ENCODE results near the gene FOSL1. TPM values are rescaled to one million over a fixed set of nuclear protein-coding genes. Genes with fewer than 3 reads are reported as not detected.

Gene FOSL1
- total and polyA plus RNA-seq, 2 donors from 2014 or later: 0.37 to 3.2 TPM

DNA sequence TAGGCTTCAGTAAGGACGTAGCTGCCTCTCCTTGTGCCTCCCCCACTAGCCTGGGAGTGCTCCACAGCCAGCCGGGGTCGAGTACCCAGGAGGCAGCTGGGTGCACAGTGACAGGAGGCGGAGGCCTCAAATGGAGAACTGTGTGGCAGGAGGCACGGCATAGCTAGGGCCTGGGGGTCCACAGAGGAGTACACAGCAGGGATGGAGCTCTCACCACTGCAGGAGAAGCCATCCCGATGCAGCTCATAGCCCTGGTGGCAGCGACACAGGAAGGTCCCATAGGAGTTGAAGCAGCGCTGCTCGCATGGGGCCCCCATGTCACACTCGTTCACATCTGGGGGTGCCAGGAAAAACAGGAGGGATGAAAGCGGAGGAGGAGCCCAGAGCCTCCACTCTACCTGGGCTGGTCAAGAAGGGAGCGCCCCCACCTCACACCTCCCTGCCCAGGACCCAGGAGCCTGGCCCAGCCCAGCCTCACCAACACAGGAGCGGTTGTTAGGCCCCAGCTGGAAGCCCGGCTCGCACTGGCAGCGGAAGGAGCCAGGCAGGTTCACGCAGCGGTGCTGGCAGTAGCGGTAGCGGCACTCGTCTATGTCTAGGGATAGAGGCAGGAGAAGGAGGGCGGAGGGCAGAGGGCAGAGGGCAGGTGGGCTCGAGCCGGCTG, 30.4 kb downstream of the FOSL1 start:
- Histone ChIP-seq H3K9me3 (ENCODE audit: control insufficient read depth in 2 of 3, insufficient read depth in 1 of 3, low read length in 3 of 3) (no peaks in the 10 kb centered on the region), H3K27ac (ENCODE audit: low read depth in 2 of 2, low read length in 2 of 2) (no peak overlapping the region), H3K4me3 (ENCODE audit: low read length in 3 of 3) (no peak overlapping the region), H3K27me3 (ENCODE audit: control insufficient read depth, insufficient read depth, low read length) (no peaks in the 10 kb centered on the region), H3K36me3 (ENCODE audit: control insufficient read depth in 2 of 3, insufficient read depth in 3 of 3, low read length in 3 of 3) (peaks cover 0 to 24% (median 7%) of the 10 kb centered on the region in 3 donors), H3K4me1 (ENCODE audit: control insufficient read depth in 2 of 3, insufficient read depth in 2 of 3, low read depth in 1 of 3, low read length in 3 of 3) (peaks cover 0 to 16% (median 3%) of the 10 kb centered on the region in 3 donors), H3K9ac (ENCODE audit: low read length in 3 of 3) (no peak overlapping the region)
- intact Hi-C loops (cut with DNase I): no loop called here
- TF ChIP-seq, protein P1, sequence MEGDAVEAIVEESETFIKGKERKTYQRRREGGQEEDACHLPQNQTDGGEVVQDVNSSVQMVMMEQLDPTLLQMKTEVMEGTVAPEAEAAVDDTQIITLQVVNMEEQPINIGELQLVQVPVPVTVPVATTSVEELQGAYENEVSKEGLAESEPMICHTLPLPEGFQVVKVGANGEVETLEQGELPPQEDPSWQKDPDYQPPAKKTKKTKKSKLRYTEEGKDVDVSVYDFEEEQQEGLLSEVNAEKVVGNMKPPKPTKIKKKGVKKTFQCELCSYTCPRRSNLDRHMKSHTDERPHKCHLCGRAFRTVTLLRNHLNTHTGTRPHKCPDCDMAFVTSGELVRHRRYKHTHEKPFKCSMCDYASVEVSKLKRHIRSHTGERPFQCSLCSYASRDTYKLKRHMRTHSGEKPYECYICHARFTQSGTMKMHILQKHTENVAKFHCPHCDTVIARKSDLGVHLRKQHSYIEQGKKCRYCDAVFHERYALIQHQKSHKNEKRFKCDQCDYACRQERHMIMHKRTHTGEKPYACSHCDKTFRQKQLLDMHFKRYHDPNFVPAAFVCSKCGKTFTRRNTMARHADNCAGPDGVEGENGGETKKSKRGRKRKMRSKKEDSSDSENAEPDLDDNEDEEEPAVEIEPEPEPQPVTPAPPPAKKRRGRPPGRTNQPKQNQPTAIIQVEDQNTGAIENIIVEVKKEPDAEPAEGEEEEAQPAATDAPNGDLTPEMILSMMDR (IDR thresholded peaks at IDR 0.05; ENCODE audit: borderline replicate concordance, extremely low read depth, insufficient read depth): no peak
- FAIRE-seq (no peak), DNase-seq (peak in 1 of 5 donors; percentile 52)

DNA sequence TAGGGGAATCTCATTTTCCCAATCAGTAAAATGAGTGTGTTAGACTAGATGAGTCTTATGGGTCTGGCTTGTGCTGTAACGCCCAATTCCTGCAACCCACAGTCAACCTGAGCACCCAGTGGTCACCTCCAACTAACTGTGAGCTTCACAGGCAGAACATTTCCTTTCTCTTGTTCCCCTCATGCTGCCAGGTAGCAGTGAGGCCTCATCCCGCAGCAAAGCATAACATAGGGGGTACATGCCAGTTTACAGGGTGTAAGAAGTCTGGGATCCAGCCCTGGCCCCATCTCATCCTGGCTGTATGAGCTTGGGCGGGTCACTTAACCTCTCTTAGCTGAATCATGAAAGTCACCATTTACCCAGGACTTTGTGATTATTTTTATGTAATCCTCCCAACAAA, 31.3 kb downstream of the FOSL1 start:
- H3K36me3 ChIP-seq (ENCODE audit: control insufficient read depth in 2 of 3, insufficient read depth in 3 of 3, low read length in 3 of 3): peaks cover 0 to 32% (median 14%) of the 10 kb centered on the region in 3 donors
- peaks cover 0 to 16% (median 3%) of the 10 kb centered on the region in 3 donors for H3K4me1 ChIP-seq (ENCODE audit: control insufficient read depth in 2 of 3, insufficient read depth in 2 of 3, low read depth in 1 of 3, low read length in 3 of 3)
- no peak for FAIRE-seq
- TF ChIP-seq, protein P1 (IDR thresholded peaks at IDR 0.05; ENCODE audit: borderline replicate concordance, extremely low read depth, insufficient read depth): no peak
- no peaks in the 10 kb centered on the region for H3K27me3 ChIP-seq (ENCODE audit: control insufficient read depth, insufficient read depth, low read length)
- no peak overlapping the region for H3K27ac ChIP-seq (ENCODE audit: low read depth in 2 of 2, low read length in 2 of 2)
- no peaks in the 10 kb centered on the region for H3K9me3 ChIP-seq (ENCODE audit: control insufficient read depth in 2 of 3, insufficient read depth in 1 of 3, low read length in 3 of 3)
- no peak overlapping the region for H3K9ac ChIP-seq (ENCODE audit: low read length in 3 of 3)
- no peak overlapping the region for H3K4me3 ChIP-seq (ENCODE audit: low read length in 3 of 3)
- DNase-seq: no peak
- intact Hi-C loops (cut with DNase I): no loop called here

DNA sequence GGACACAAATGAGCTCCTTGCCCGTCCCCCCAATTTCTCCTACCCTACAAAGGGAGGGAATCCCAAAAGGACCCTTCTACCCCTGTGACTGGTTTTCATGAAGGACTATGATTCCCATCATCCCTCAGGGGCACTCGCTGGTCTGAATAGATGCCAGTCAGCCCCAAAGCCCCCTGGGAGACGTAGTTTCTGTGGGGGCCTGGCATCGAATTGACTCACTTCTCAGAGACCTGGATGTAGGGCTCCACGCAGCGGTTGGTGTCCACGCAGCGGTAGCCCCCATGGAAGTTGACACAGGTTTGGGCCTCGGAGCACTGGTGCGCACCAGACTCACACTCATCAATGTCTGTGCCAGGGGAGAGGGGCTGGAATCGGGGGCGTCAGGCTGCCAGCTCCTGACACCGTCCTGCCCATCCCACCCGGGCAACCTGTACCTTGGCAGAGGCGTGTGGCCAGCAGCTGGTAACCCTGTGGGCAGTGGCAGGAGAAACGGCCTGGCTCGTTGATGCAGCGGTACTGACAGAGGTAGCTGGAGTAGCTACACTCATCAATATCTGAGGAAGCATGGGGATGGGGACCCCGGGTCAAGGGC, 32.0 kb downstream of the FOSL1 start:
- H3K4me3 ChIP-seq (ENCODE audit: low read length in 3 of 3): no peak overlapping the region
- no peak overlapping the region for H3K9ac ChIP-seq (ENCODE audit: low read length in 3 of 3)
- H3K4me1 ChIP-seq (ENCODE audit: control insufficient read depth in 2 of 3, insufficient read depth in 2 of 3, low read depth in 1 of 3, low read length in 3 of 3): peaks cover 0 to 14% (median 3%) of the 10 kb centered on the region in 3 donors
- no peak overlapping the region for H3K27ac ChIP-seq (ENCODE audit: low read depth in 2 of 2, low read length in 2 of 2)
- H3K27me3 ChIP-seq (ENCODE audit: control insufficient read depth, insufficient read depth, low read length): no peaks in the 10 kb centered on the region
- H3K9me3 ChIP-seq (ENCODE audit: control insufficient read depth in 2 of 3, insufficient read depth in 1 of 3, low read length in 3 of 3): no peaks in the 10 kb centered on the region
- H3K36me3 ChIP-seq (ENCODE audit: control insufficient read depth in 2 of 3, insufficient read depth in 3 of 3, low read length in 3 of 3): peaks cover 0 to 38% (median 17%) of the 10 kb centered on the region in 3 donors
- DNase-seq: peak in 3 of 5 donors; percentile 16 to 65 (median 55)
- intact Hi-C loops (cut with DNase I): no loop called here
- TF ChIP-seq, protein P1 (IDR thresholded peaks at IDR 0.05; ENCODE audit: borderline replicate concordance, extremely low read depth, insufficient read depth): no peak
- no peak for FAIRE-seq
